ENCODE data around the gene KLLN. TPM values are rescaled to one million over a fixed set of nuclear protein-coding genes. Genes with fewer than 3 reads are reported as not detected.

Gene KLLN

DNA sequence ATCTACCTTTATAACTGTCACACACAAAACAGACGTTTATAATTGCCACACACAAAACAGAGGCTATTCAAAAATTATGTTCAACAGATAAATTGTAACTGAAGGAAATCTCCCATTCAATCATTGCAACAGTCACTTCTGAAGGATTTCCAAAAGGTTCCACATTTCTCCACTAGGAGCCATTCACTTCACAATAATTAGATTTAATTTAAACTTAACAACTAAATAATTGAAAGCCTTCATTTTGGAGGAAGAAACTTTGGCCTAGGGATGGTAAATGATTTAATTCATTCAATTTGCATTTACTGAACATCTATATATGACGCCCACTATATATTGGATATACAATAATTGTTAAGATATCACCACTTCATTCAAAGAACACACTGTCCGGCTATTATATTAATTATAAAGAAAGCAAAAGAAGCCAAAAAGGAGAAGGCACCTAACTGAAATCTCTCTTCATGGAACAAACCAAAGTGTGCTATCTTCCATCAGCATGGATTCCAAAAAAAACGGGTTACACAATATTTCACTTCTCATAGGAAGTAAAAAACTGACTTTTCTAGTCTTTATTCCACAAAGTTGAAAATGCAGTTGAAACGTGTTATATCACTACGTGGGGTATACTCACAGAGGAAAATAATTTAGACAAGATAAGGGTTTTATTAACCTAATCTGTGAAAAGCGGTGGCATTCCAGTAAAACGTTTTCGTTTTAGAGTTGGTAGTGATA, 47.0 kb downstream of the KLLN start:
- DNase-seq, result no peak
- H3K27ac ChIP-seq (ENCODE audit: low read depth, low read length), result no peak overlapping the region
- WGBS (ENCODE audit: extremely low coverage, insufficient coverage, low lambda C conversion rate), result no CpG with 5 or more reads among the region's 9 CpGs

More for the DNA sequence above, 47.0 kb downstream of the KLLN start:
- no peak overlapping the region for H3K23ac ChIP-seq (ENCODE audit: low read length)
- H3K56ac ChIP-seq (ENCODE audit: low read length), result no peak overlapping the region
- no peaks in the 10 kb centered on the region for H3K4me1 ChIP-seq (ENCODE audit: control insufficient read depth, low read depth, low read length)
- H3K36me3 ChIP-seq (ENCODE audit: control insufficient read depth, insufficient read depth, low read length), result no peaks in the 10 kb centered on the region
- H2BK5ac ChIP-seq (ENCODE audit: low read length), result no peak overlapping the region
- H3K27me3 ChIP-seq (ENCODE audit: insufficient read depth, low read length, poor library complexity), result no peaks in the 10 kb centered on the region
- no peak overlapping the region for H4K8ac ChIP-seq (ENCODE audit: low read depth, low read length)
- peaks cover 23% of the 10 kb centered on the region for H3K79me2 ChIP-seq (ENCODE audit: control insufficient read depth, insufficient read depth, low read length)
- H3K4me2 ChIP-seq (ENCODE audit: low read length), result peak overlapping the region; percentile 11
- H2AK5ac ChIP-seq (ENCODE audit: low read length), result no peak overlapping the region
- no peak overlapping the region for H2BK15ac ChIP-seq (replicated peaks; ENCODE audit: low read depth)
- H2BK120ac ChIP-seq (ENCODE audit: low read depth, low read length), result no peak overlapping the region
- H3K4me3 ChIP-seq (ENCODE audit: low read length), result no peak overlapping the region
- no peak overlapping the region for H3K18ac ChIP-seq (ENCODE audit: low read length)
- H3K9ac ChIP-seq (ENCODE audit: low read length), result no peak overlapping the region
- H3K79me1 ChIP-seq (ENCODE audit: low read length), result peaks cover 1% of the 10 kb centered on the region
- H3K4ac ChIP-seq (ENCODE audit: low read depth, low read length), result no peak overlapping the region
- no peak overlapping the region for H4K5ac ChIP-seq (ENCODE audit: low read length)

Small RNA genes lying within 50 kb of the gene (small RNA-seq; reads per million reads assigned to genes)
- not detected for gene RN7SL78P (ENCODE audit: insufficient read depth)
